Stimulated activated CD8-positive, alpha-beta memory T cell treated with anti-CD3 and anti-CD28 coated beads, Interleukin-2, amount 100 ng/mL, for 48 hours (primary cell): ENCODE data around the gene DENND5A.
"Not testable (repeated sequence)": the region's sequence is repeated elsewhere in the genome, so short reads cannot be mapped to it uniquely, and the experiment has no call there.

Experiments
- DNase-seq, 2 donors: peaks; one replicate each; pipeline ENCODE4 v3.0.0-alpha.2; 2020; ENCODE audit warnings: low read depth in 2 of 2

Gene DENND5A

DNA sequence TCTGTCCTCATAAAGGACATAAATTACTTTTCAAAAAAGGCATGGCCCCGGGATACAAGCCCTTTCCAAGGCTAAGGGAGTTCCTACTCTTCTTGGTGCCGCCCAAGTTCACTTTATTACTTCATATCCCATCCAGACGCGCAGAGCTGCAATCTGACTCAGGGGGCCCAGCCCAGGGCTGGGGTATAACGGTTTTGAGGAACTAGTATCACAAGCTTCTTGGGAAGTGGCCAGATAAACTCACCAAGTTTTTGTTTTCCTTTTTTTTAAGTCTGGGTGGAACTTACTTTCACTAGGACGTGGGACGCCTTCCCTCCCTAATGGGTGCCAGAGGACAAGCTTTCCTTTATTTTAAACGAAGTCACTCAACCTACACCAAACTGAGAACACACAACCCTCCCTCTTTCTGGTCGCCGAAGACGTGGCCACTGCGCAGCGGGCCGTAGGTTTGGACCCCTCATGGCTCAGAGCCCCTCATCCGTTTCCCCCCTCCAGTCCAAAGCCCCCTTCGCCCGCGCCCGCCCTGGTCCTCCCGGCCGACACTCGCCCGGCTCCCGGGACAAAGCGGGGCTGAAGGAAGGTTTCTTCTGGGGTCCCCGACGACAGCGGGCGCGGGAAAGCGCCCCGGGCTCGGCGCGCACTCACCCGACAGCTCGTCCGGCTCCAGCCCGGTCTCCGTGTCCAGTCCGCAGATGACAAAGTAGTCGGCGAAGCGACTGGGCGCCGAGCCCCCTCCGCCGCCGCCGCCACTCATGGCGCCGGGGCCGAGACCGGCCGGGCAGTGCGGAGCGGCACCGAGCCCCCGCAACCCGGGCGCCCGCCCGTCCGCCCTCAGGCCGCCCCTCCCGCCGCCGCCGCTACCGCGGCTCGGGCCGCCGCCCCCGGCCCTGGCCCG lies 587 bp downstream of the DENND5A start:
- DNase-seq, result no peak

DNA sequence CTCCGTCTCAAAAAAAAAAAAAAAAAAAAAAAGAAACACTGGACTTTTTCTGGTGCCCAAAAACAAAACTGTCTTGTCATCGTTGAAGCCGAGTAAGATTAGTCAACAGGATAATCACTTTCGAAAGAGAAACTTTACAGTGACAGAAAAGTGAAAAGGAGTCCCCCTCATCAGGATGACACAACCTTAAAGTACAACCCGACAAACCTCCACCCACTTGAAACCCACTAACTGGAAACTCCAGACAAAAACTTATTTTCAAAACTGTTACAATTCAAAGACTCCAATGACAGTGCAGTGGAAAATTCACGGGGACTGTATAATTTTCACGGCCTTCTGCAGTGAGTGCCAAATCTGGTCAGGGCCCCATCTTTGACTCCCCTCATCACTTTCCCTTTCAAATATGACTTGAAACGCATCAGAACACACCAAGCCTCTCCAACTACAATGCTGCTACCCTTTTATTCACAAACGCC lies 1.3 kb downstream of the DENND5A start:
- no peak for DNase-seq

DNA sequence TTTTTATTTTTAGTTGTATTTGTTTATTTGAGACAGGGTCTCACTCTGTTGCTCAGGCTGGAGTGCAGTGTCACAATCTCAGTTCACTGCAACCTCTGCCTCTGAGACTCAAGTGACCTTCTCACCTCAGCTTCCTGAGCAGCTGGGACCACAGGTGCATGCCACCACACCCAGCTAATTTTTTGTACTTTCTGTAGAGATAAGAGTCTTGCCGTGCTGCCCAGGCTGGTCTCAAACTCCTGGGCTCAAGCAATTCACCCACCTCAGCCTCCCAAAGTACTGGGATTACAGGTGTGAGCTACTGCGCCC lies 4.4 kb downstream of the DENND5A start:
- DNase-seq, result not testable (repeated sequence)

DNA sequence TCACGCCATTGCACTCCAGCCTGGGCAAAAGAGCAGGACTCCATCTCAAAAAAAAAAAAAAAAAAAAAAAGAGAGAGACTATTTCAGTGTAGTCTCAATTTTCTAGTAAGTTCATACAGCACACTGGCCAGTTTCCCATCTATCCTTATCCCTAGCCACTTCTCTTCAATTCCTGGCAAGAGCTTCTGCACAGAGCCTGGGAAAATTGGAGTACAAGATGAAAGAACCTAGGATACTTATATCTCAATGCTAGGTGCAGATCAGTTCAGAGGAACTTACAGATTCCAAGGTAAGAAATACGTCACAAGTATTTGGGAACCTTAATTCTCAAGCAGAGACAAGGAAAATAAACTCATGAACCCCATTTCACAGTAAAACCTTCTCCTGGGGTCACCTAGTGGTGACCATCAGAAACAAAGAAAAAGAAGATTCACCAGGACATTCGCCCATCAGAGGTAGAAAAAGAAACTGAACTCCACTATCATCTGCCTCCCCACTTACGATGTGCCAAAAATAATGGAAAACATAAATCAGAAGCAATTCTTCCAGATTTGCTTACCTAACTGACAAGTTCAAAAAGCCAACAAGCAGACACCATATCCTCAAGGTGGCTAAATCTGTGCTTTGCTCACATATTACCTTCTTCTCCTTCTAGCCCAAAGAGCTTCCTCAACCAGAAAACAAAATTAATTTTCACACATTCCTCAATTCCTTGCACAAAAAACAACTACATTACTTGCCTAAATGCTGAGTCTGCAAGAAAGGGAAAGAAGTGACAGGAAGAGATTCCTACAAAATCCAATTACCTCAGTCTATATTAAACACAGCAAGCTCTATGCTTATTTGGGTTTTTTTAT lies 4.9 kb downstream of the DENND5A start:
- DNase-seq, result no peak

DNA sequence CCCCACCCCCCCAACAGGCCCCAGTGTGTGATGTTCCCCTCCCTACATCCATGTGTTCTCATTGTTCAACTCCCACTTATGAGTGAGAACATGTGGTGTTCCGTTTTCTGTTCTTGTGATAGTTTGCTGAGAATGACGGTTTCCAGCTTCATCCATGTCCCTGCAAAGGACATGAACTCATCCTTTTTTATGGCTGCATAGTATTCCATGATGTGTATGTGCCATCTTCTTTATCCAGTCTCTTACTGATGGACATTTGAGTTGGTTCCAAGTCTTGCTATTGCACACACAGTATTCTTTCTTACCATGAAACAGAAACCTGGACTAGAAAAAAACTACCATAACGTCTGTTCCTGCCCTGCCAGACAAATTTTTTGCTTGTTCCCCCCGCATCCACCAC lies 6.9 kb downstream of the DENND5A start:
- DNase-seq, result not testable (repeated sequence)

DNA sequence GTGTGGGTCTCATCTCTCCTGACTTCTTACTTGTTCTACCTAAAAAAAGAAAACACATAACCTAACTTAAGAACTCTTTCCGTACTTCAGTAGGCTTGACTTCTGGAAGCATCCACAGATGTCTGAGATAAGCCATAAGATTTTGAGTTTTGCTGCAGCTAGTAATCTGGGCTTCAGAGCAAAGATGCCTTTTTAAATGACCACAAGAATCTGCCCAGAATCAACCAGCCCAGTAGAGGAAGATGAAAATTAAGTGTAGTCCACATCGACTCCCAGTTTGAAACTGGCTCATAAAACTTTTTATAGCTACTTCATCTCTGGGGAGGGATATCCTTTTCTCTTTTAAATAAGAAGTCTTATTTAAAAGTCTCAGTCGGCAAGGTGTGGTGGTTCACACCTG lies 10.7 kb downstream of the DENND5A start:
- DNase-seq, result no peak

DNA sequence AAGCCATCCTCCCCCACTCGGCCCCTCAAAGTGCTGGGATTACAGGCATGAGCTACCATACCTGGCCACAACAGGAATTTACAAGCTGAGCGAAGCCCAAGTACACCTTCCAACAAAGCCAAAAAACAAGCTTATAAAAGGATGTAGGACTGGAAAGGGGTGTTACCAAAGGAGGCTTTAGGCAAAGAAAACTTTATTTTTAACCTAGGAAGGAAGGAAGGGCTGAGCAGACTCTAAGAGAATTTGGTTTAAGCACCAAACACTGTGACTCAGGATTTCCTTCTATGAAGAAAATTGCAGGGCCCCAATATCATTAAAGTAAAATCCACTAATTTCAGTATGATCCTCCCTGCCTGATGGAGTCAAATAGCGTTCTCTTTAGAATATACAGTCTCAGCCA lies 12.1 kb downstream of the DENND5A start:
- DNase-seq, result no peak

DNA sequence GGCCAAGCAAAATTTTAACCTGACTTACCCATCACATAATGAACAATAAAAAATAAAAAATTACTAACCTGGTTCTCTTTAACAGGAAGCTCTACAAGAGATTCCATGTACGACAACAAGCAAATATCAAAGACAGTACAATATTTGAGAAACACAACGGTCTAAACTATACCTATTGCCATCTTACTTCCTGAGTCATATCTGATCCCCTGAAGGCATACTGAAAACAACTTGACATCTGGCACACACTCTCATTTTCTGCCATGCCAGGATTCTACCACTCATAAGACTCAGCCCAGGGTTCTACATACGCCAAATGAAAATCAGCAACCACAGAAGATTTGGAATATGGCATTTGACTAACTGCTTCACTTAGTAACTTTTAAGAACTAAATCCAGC lies 13.8 kb downstream of the DENND5A start:
- DNase-seq, result no peak

DNA sequence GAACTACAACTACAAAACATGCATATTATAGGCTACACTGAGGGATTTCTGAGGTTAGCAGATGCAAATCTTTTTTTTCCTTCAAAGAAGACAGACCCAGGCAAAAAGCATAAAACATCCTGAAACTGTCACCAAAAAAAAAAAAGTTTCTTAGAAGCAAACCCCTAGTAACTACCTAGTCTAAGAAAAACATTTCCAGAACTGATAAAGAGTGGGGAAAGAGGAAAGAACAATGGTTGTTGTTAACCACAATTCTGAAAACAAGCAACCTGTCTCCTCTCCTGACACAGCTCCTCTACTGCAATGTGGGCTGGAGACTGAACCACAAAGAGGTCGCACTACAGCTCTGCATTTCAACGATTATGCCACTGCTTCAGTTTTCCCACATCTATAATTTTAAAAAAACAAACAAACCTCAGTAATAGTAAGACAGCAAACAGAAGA lies 15.0 kb downstream of the DENND5A start:
- peak in 1 of 2 donors; percentile 18 for DNase-seq

DNA sequence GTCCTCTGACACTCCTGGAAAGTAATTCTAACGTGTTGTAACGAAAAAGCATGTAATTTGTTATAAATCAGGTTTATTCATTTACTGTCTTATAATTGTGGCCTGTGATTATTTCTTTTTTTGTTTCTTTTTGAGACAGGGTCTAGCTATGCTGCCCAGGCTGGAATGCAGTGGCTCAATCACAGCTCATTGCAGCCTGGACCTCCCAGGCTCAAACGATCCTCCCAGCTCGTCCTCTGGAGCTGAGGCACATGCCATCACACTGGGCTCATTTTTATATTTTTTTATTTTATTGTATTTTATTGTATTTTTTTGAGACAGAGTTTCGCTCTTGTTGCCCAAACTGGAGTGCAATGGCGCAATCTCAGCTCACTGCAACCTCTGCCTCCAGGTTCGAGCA lies 15.9 kb downstream of the DENND5A start:
- DNase-seq, result no peak

DNA sequence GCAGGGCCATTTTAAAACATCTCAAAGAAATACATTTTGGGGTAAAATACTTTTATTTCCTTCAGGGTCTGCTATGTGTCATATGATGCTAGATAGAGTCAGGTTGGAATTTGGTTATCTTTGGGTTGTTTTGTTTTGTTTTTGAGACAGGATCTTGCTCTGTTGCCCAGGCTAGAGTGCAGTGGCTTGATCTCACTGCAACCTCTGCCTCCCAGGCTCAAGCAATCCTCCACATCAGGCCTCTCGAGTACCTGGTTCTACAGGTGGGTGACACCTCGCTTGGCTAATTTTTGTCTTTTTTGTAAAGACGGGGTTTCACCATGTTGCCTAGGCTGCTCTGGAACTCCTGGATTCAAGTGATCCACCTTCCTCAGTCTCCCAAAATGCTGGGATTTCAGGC lies 17.3 kb downstream of the DENND5A start:
- no peak for DNase-seq

DNA sequence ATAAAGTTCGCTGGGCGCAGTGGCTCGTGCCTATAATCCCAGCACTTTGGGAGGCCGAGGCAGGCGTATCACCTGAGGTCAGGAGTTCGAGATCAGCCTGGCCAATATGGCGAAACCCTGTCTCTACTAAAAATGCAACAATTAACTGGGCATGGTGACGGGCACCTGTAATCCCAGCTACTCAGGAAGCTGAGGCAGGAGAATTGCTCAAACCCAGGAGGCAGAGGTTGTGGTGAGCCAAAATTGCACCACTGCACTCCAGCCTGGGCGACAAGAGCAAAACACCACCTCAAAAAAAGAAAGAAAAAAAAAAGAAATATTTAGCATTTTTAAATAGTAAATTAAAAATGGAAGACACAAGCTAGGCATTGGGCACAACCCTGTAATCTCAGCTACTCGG lies 28.9 kb downstream of the DENND5A start:
- DNase-seq, result not testable (repeated sequence)

DNA sequence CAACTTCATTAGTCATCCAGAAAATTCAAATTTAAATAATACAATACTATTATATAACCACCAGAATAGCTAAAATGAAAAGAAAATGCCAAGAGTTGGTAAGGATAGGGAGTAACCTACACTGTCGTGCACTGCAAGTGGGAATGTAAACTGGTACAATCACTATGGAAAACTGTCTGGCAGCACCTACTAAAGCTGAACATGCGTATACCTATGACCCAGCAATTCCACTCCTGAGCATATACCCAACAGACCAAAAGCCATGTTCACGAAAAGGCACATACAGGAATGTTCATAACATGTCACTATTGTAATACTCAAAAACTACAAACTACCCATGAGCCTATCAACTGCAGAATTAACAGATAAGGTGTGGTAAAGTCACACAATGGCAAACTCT lies 32.7 kb downstream of the DENND5A start:
- no peak for DNase-seq

DNA sequence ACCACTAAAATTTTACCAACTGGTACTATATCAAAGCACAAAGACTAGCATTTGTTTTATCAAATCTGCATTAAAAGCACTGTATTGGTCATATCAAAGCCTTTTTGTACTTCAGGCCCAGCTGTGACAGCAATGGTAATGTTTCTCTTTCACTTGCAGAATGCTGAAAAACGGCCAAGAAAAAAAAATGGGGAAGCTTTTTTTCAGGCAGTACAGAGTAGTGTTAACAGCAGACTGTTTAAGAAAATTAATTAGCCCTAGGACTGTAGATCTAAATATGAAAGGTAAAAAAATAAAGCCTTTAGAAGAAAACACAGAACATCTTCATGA lies 33.3 kb downstream of the DENND5A start:
- DNase-seq, result no peak

DNA sequence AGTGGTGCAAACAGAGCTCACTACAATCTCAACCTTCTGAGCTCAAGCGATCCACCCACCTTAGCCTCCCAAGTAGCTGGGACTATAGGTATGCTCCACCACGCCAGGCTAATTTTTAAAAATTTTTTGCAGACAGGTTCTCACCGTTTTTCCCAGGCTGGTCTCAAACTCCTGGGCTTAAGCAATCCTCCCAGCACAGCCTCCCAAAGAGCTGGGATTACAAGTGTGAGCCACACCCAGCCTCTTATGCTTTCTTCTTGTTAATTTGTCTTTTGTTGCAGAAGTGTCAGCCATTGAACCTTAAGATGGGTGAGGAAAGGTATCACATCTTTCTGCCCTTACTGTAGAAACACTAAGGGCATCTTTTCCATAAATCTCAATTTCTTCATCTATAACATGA lies 34.9 kb downstream of the DENND5A start:
- DNase-seq, result no peak

DNA sequence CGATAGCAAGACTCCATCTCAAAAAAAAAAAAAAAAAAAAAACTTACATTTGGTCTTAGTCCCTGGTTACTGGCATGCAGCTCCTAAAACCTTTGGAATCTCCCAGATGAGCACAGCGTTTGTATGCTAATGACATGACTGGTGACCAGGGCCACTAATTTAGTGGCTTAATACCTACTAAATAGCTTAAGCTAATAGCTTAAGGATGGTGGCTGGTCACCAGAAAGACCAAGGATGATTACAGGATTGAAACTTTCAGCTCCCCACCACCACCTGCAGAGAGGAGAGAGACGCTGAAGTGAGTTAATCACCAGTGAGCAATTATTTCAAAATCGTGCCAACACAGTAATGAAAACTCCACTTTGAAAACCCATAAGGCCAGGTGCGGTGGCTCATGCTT lies 37.1 kb downstream of the DENND5A start:
- DNase-seq, result no peak

DNA sequence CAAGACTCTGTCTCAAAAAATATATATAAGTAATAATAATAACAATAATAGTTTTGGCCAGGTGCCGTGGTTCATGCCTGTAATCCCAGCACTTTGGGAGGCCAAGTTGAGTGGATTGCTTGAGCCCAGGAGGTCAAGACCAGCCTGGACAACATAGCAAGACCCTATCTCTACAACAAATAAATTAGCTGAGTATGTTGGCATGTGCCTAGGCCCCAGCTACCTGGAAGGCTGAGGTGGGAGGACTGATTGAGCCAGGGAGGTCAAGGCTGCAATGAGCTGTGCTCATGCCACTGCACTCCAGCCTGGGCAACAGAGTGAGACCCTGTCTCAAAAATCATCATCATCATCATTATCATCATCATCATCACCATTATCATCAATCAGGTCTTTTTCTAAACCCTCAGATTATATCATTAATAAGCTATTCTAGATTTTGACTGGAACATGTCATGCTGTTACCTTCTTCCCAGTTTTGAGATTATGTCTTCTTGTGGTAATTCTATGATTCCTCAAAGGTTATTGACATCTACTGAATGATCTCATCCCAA lies 39.3 kb downstream of the DENND5A start:
- no peak for DNase-seq

DNA sequence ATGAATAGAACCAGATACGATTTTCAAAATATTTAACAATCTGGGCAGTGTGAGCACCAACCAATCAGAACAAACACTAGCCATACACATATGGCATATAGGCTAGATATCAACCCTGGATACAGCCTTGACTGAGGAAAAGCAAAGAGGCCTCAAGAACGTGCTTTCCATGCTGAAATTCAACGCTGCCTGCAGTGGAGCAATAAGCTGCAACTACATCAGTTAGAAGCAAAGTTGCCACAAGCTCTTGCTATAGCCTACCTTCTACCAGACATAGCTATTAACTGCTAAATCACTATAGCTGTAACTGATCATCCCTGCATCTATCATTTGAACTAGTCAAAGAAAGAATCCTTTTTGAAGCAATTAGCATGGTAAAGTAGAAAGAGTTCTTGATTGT lies 42.5 kb downstream of the DENND5A start:
- no peak for DNase-seq

DNA sequence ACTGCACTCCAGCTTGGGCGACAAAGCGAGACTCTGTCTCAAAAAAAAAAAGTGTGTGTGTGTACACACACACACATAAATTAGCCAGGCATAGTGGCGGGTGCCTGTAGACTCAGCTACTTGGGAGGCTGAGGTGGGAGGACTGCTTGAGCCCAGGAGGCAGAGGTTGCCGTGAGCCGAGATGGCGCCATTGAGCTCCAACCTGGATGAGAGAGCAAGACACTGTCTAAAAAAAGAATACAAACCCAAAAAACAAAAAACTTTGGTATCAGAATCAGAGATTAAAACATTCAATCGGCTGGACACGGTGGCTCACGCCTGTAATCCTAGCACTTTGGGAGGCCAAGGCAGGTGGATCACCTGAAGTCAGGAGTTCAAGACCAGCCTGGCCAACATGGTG lies 44.3 kb downstream of the DENND5A start:
- not testable (repeated sequence) for DNase-seq

DNA sequence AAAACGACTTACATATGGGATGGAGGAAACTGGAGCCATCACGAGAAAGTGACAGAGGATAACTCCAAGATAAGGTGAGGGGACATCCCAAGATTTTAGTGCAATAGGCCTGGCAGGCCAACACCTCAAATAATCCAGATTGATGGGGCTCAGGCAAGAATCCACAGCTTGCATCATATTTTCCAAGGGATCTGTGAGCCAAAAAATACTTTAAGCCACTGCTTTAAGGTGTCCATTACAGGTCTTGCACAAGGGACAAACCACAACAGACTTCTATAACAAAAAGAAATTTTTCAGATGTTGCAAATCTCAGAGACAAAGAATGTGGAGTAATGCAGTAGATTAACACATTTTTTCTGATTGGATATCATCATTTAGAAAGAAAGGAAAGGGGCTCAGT lies 45.6 kb downstream of the DENND5A start:
- DNase-seq, result no peak

DNA sequence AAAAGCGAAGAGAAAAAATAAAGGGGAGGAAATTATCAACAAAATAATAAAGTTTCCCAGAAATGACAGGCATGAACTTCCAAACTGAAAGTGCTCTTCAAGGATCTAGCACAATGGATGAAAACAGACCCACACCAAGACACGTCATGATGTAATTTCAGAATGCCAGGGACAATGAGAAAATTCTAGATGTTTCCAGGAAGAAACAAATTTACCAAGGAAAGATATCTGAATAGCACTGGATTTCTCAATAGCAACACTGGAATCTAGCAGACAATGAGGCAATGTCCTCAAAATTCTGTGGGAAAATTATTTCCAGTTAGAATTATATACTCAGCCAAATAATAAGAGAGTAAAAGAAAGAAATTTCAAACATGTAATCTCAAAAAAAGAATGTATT lies 46.0 kb downstream of the DENND5A start:
- DNase-seq, result no peak

DNA sequence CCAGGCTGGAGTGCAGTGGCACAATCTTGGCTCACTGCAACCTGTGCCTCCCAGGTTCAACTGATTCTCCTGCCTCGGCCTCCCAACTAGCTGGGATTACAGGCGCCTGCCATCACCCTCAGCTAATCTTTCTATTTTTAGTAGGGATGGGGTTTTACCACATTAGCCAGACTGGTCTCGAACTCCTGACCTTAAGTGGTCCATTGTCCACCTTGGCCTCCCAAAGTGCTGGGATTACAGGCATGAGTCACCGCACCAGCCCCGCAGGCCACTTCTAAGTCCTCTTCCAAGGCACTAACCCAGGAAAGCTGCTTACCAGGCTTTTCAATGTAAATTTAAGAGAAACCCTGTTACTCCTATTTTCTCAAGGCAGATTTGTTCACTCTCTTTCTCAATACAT lies 50.4 kb downstream of the DENND5A start:
- no peak for DNase-seq

DNA sequence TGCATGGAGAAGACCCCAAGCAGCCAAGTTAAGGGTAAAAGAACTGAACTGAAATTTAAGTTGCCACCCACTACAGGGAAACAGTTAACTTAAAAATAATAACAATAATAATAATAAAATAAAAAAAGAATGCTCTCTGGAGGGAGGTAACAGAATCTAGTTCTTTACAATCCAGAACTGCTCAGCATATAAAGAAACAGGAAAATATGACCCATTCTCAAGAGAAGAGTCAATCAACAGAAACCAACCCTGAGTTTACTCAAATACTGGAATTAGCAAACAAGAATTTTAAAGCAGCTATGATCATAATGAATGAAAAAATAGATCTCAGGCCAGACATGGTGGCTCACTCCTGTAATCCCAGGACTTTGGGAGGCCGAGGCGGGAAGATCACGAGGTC lies 53.8 kb downstream of the DENND5A start:
- no peak for DNase-seq
